NCI-H345 treated with DMSO at 0.1 percent for 48 hours (cell line): ENCODE measurements around the gene PPFIA3.
"Not testable (repeated sequence)": the region's sequence is repeated elsewhere in the genome, so short reads cannot be mapped to it uniquely, and the experiment has no call there.

Experiments used
- DNase-seq: peaks from one replicate; lab custom pipeline; 2025; ENCODE audit not compliant: unreplicated experiment; lab: John Stamatoyannopoulos, UW

Gene PPFIA3

GRCh38 chr19:49123285-49123684 lies 3.9 kb downstream of the PPFIA3 start:
- not testable (repeated sequence) for DNase-seq

GRCh38 chr19:49125025-49125731 lies 5.8 kb downstream of the PPFIA3 start:
- no peak for DNase-seq

- no peak for DNase-seq
Measured at GRCh38 chr19:49126575-49126974, 7.2 kb downstream of the PPFIA3 start.

DNA sequence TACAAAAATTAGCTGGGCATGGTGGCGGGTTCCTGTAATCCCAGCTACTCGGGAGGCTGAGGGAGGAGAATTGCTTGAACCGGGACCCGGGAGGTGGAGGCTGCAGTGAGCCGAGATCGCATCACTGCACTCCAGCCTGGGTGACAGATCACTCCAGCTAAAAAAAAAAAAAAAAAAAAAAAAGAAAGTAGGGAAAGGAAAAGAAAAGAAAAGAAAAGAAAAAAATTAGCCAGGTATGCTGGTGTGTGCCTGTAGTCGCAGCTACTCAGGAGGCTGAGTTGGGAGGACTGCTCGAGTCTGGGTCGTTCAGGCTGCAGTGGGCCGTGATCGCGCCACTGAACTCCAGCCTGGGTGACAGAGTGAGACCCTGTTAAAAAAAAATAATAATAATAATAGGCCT lies 7.9 kb downstream of the PPFIA3 start:
- not testable (repeated sequence) for DNase-seq

DNA sequence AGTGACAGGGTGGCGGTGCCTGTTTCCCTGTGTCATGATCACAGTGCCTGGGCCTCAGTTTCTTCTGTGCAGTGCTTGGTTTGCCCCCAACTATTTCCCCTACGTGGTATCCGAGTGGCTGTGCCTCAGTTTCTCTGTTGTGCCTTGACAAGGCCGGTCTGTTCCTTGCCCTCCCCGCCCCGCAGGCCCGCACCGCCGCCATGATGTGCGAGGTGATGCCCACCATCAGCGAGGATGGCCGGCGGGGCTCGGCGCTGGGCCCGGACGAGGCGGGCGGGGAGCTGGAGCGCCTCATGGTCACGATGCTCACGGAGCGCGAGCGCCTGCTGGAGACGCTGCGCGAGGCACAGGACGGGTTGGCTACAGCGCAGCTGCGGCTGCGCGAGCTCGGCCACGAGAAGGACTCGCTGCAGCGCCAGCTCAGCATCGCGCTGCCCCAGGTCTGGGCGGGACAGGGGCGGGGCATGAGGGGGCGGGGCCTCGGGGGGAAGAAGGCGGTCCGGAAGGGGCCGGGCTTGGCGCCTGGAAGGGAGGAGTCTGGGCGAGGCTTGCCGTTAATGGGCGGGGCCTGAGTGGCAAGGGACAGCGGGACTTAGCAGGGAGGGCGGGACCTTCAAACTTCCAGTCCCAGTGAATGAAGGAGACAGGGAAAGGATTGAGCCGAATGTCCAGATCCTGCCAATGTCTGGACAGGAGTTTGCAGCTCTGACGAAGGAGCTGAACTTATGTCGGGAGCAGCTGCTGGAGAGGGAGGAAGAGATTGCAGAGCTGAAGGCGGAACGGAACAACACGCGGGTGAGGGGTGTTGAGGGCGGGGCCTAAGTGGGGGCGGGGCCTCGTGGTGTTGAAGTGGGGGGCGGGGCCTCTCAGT lies 8.6 kb downstream of the PPFIA3 start:
- DNase-seq = peak; percentile 40

GRCh38 chr19:49128545-49129237 lies 9.3 kb downstream of the PPFIA3 start:
- DNase-seq = no peak

DNA sequence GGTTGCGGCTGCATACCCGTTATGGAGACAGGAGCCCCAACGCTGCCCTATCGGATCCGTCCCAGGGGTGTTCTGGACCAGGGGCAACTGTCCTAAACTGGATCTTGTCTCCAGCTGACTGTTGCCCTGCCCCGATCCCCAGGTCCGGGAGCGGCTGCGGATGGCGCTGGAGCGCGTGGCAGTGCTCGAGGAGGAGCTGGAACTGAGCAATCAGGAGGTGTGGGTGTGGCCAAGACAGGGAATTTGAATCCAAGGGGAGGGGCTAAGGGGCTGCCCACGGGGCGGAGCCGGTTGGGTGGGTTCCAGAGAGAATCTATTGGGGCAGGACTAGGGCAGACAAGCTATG lies 9.9 kb downstream of the PPFIA3 start:
- DNase-seq = no peak

GRCh38 chr19:49130325-49130724 lies 11.0 kb downstream of the PPFIA3 start:
- no peak for DNase-seq

DNA sequence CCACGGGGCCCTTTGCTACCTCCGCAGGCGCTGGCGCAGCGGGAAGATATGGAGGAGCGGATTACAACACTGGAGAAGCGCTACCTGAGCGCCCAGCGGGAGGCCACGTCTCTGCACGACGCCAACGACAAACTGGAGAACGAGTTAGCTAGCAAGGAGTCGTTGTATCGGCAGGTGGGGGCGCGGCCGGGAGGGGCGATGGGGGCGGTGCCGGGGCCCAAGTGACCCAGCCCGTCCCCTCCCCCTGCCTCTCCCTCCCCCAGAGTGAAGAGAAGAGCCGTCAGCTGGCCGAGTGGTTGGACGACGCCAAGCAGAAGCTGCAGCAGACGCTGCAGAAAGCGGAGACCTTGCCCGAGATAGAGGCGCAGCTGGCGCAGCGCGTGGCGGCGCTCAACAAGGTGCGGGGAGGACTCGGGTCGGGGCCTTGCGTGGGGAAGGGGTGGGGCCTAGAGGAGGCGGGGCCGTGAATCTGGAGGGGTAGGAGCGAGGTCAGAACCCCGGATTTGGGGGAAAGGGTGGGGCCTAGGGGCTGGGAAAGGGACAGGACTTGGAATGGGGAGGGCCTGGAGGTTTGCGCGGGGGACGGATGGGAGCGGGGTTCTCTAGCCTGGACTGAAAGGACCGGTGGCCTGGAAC lies 13.7 kb downstream of the PPFIA3 start:
- no peak for DNase-seq

DNA sequence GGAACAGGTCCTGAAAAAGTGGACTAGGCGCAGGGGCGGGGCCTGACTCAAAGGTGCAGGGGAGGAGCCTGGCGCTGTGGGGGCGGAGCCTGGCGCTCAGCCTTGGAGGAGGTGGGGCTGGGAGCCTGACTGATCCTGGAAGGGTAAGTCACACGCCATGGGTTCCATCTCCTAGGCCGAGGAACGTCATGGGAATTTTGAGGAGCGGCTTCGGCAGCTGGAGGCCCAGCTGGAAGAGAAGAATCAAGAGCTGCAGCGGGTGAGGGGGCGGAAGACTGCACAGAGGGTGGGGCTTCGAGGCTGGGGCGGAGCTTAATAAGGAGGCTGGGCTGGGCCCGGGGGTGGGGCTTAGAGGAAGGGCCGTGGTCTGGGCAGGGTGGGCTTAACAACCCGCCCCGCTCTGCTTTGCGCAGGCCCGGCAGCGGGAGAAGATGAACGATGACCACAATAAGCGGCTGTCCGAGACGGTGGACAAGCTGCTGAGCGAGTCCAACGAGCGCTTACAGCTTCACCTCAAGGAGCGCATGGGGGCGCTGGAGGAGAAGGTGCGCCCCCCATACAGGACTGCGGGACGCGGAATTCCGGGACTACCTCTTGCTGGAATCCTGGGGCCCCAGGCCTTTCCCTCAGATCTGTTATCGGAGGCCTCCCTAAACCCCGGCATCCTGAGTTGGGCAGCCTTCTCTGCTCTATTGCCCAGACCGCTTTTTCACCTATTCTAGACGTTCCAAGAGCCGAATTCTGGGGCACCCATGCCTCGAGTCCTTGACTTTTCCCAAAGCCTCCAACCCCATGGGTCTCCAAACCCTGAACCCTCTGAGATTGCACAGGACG lies 14.5 kb downstream of the PPFIA3 start:
- DNase-seq = peak; percentile 8

- DNase-seq = no peak
Measured at GRCh38 chr19:49135686-49136085, 16.3 kb downstream of the PPFIA3 start.

DNA sequence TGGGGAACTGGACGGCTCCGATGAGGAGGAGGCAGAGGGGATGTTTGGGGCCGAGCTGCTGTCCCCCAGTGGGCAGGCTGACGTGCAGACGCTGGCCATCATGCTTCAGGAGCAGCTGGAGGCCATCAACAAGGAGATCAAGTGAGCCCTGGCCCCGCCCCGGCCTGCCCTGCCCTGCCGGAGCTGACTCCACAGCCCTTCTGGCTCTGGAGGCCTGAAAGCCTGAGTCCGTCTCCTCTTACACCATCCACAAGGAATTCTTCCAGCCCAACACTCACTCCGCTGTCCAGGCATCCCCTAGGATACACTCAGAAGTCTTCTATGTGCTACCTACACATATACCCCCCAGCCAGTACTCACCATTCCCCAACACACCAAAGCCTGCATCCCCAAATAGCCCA lies 17.4 kb downstream of the PPFIA3 start:
- DNase-seq = no peak

- no peak for DNase-seq
Measured at GRCh38 chr19:49140951-49141350, 21.6 kb downstream of the PPFIA3 start.

DNA sequence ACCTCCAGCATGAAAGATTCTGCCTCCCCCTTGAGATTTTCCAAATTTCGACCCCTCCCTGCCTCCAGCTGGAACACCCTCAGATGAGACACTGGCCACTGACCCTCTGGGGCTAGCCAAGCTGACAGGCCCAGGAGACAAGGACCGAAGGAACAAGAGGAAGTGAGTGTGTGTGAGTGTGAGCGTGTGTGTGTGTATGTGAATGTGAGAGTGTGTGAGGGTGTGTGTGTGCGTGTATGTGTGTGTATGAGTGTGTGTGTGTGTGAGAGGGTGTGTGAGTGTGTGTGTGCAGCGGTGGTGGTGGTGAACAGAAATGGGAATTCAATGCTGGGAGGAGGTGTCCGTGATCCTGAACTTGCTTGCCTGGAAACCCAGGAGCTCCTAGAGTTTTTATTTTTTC lies 22.0 kb downstream of the PPFIA3 start:
- DNase-seq = no peak

DNA sequence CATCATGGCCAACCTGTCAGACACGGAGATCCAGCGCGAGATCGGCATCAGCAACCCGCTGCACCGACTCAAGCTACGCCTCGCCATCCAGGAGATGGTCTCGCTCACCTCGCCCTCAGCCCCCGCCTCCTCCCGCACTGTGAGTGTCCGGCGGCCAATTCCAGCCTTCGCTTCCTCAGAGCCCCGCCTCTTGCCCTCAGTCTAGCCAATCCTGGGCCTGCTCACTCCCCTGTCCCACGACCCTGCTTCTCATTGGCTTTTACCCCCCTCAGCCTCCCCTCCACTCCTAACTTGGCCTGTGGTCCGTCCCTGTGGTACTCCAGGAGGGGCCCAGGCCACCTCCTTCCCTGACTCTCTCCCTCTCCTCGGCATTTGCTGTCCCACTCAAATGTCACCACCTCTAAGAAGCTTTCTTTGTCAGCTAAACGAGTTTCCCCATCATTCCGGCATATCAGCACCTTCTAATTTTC lies 23.6 kb downstream of the PPFIA3 start:
- no peak for DNase-seq

- no peak for DNase-seq
Measured at GRCh38 chr19:49145573-49146407, 26.4 kb downstream of the PPFIA3 start.

GRCh38 chr19:49146408-49146770 lies 27.0 kb downstream of the PPFIA3 start:
- not testable (repeated sequence) for DNase-seq

DNA sequence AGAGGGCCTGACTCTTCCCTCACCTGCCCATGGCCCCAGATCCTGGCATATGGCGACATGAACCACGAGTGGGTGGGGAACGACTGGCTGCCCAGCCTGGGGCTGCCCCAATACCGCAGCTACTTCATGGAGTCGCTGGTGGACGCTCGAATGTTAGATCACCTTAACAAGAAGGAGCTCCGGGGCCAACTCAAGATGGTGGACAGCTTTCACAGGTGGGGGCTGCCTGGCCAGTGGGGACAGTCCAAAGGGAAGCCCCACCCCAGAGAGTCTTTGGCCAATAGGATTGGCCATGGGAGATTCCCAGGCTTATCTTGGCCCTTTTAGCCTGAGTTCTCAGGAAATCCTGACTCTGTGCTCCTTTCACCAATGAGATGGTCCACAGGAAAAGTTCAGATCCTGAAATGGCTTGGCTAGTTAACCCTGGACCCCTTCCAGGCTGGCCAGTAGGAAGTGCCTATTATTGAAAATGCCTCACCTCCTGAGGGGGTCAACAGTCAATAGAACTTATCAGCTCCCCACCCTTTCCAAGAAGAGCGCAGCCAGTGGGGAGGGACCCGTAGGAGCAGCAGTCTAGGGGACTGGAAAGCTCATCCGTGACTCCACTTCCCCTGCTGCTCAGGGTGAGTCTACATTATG lies 28.8 kb downstream of the PPFIA3 start:
- no peak for DNase-seq
